Osteocyte (in vitro differentiated cells): Measurements from ENCODE around the gene ATP2B1. TPM values are rescaled to one million over a fixed set of nuclear protein-coding genes. Genes with fewer than 3 reads are reported as not detected.
A peak's percentile ranks its signal among the peaks of the same experiment; 100 is the strongest.
"Not testable (repeated sequence)": the region's sequence is repeated elsewhere in the genome, so short reads cannot be mapped to it uniquely, and the experiment has no call there.

Experiments
- DNase-seq: peaks from one replicate; pipeline ENCODE4 v3.0.0; 2021; ENCODE audit warnings: mixed read lengths; ENCODE audit not compliant: unreplicated experiment; ENCODE audit errors: extremely low spot score
- H3K27ac Mint-ChIP-seq: one replicate; pipeline ENCODE4 v1.8.0; 2021; ENCODE audit warnings: mild to moderate bottlenecking, mixed read lengths; ENCODE audit not compliant: unreplicated experiment
- H3K27me3 Mint-ChIP-seq: one replicate; pipeline ENCODE4 v1.8.0; 2021; ENCODE audit warnings: mixed read lengths; ENCODE audit not compliant: unreplicated experiment
- H3K36me3 Mint-ChIP-seq: one replicate; pipeline ENCODE4 v1.8.0; 2021; ENCODE audit warnings: mixed read lengths; ENCODE audit not compliant: unreplicated experiment
- H3K4me1 Mint-ChIP-seq: one replicate; pipeline ENCODE4 v1.8.0; 2021; ENCODE audit warnings: mixed read lengths; ENCODE audit not compliant: unreplicated experiment
- H3K4me3 Mint-ChIP-seq: one replicate; pipeline ENCODE4 v1.8.0; 2021; ENCODE audit warnings: mild to moderate bottlenecking, moderate library complexity, mixed read lengths; ENCODE audit not compliant: unreplicated experiment
- H3K9me3 Mint-ChIP-seq: one replicate; pipeline ENCODE4 v1.8.0; 2021; ENCODE audit warnings: mixed read lengths; ENCODE audit not compliant: unreplicated experiment
- long read RNA-seq: library from polyadenylated mRNA; unstranded; transcript quantifications from one replicate; pipeline ENCODE4 v2.0.0, GENCODE V29; 2021
- total RNA-seq: library from RNA; stranded (reverse); gene quantifications from 2 replicates; pipeline ENCODE4 v1.2.1, GENCODE V29; 2021
- TF ChIP-seq, protein P1 (sequence below): fragments of 200-600 bp; sonication (generic); IDR thresholded peaks from 2 replicates; pipeline ENCODE4 v1.5.0; 2021; ENCODE audit warnings: antibody characterized with exemption, mild to moderate bottlenecking, moderate library complexity

The ATP2B1 gene
- 45.5 and 46.6 TPM in 2 replicates for total RNA-seq
- long read RNA-seq, full-length matches to known transcripts = 3 of 204 reads
- long read RNA-seq, partial matches to known transcripts = 184 of 204 reads
- long read RNA-seq, other reads (novel, unspliced or antisense) = 17 of 204 reads

GRCh38 chr12:89708565-89709156, at the start of gene ATP2B1:
Gene ATP2B1 (minus strand): TSS chr12:89708838. CDS start chr12:89655886, 52,952 bp downstream.
- H3K4me1 Mint-ChIP-seq = peaks cover 24% of the 10 kb centered on the region
- H3K27me3 Mint-ChIP-seq = peaks cover 2% of the 10 kb centered on the region
- peak within 1 kb of the TSS; percentile 96 for H3K4me3 Mint-ChIP-seq
- no peaks in the 10 kb centered on the region for H3K9me3 Mint-ChIP-seq
- peak; percentile 96 for DNase-seq
- H3K36me3 Mint-ChIP-seq = peaks cover 2% of the 10 kb centered on the region
- TF ChIP-seq, protein P1, sequence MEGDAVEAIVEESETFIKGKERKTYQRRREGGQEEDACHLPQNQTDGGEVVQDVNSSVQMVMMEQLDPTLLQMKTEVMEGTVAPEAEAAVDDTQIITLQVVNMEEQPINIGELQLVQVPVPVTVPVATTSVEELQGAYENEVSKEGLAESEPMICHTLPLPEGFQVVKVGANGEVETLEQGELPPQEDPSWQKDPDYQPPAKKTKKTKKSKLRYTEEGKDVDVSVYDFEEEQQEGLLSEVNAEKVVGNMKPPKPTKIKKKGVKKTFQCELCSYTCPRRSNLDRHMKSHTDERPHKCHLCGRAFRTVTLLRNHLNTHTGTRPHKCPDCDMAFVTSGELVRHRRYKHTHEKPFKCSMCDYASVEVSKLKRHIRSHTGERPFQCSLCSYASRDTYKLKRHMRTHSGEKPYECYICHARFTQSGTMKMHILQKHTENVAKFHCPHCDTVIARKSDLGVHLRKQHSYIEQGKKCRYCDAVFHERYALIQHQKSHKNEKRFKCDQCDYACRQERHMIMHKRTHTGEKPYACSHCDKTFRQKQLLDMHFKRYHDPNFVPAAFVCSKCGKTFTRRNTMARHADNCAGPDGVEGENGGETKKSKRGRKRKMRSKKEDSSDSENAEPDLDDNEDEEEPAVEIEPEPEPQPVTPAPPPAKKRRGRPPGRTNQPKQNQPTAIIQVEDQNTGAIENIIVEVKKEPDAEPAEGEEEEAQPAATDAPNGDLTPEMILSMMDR = peak; percentile 43
- H3K27ac Mint-ChIP-seq = peak within 1 kb of the TSS; percentile 93

- not testable (repeated sequence) for DNase-seq, H3K9me3 Mint-ChIP-seq
Measured at GRCh38 chr12:89757987-89758386, 49.3 kb upstream of the ATP2B1 start.

GRCh38 chr12:89756585-89757398, 48.2 kb upstream of the ATP2B1 start:
- H3K36me3 Mint-ChIP-seq = no peaks in the 10 kb centered on the region
- no peak for DNase-seq
- TF ChIP-seq, protein P1 = no peak
- no peaks in the 10 kb centered on the region for H3K27me3 Mint-ChIP-seq
- no peak overlapping the region for H3K4me3 Mint-ChIP-seq
- H3K4me1 Mint-ChIP-seq = peaks cover 27% of the 10 kb centered on the region
- peaks cover 9% of the 10 kb centered on the region for H3K9me3 Mint-ChIP-seq
- H3K27ac Mint-ChIP-seq = peak overlapping the region; percentile 97

More at GRCh38 chr12:89757987-89758386, 49.3 kb upstream of the ATP2B1 start:
- Mint-ChIP-seq H3K27ac (peak overlapping the region; percentile 97), H3K4me1 (peaks cover 23% of the 10 kb centered on the region)
- not testable (repeated sequence) for H3K36me3 Mint-ChIP-seq, H3K4me3 Mint-ChIP-seq, H3K27me3 Mint-ChIP-seq

DNA sequence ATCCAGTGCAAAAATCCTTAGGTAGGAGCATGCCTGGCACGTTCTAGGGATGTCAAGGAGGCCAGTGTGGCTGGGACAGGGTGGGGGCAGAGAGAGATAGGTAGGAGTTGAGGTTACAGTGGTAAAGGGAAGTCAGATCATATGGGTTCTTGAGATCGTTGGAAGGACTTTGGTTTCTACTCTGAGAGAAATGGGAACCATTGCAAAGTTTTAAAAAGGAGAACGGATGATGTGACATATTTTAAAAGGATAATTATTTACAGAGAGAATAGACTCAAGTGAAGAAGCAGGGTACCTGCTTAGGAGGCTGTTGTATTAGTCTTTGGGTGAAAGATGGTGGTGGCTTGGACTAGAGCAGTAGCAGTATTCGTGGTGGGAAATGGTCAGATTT, 47.6 kb upstream of the ATP2B1 start:
- peaks cover 33% of the 10 kb centered on the region for H3K4me1 Mint-ChIP-seq
- TF ChIP-seq, protein P1 = no peak
- no peak for DNase-seq
- H3K27ac Mint-ChIP-seq = peak overlapping the region; percentile 97
- no peaks in the 10 kb centered on the region for H3K27me3 Mint-ChIP-seq
- no peaks in the 10 kb centered on the region for H3K36me3 Mint-ChIP-seq
- H3K4me3 Mint-ChIP-seq = peak overlapping the region; percentile 26
- H3K9me3 Mint-ChIP-seq = peaks cover 9% of the 10 kb centered on the region

DNA sequence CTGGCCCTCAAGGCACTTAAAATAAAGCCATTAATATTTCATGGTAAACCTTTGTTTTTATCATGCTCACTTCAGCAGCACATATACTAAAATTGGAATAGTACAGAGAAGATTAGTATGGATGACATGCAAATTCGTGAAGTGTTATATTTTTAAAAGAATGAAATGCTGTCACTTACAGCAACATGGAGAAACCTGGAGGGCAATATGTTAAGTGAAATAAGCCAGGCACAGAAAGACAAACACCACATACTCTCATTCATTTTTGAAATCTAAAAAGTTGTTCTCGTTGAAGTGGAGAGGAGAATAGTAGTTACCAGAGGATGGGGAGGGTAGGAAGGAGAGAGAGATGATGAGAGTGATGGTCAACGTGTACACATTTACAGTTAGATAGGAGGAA, 45.4 kb upstream of the ATP2B1 start:
- Mint-ChIP-seq H3K27me3 (no peaks in the 10 kb centered on the region), H3K36me3 (no peaks in the 10 kb centered on the region), H3K27ac (peak overlapping the region; percentile 32), H3K4me1 (peaks cover 40% of the 10 kb centered on the region), H3K4me3 (no peak overlapping the region), H3K9me3 (peaks cover 9% of the 10 kb centered on the region)
- no peak for DNase-seq
- TF ChIP-seq, protein P1 = no peak
